Vagina (tissue), 2 donors: ENCODE results near the gene CHRNA1.

Experiments used
- POLR2A ChIP-seq, 2 donors: fragments of 450-650 bp; IDR thresholded peaks; one replicate each; pipeline ENCODE4 v1.6.1; 2017; ENCODE audit warnings: antibody characterized with exemption in 2 of 2, mild to moderate bottlenecking in 2 of 2, moderate library complexity in 2 of 2
- POLR2AphosphoS5 ChIP-seq, 2 donors: sonication (generic); formaldehyde crosslinking; IDR thresholded peaks; one replicate each; pipeline ENCODE4 v1.9.0; 2017; ENCODE audit warnings: antibody characterized with exemption in 2 of 2, mild to moderate bottlenecking in 2 of 2, low read depth in 1 of 2; ENCODE audit not compliant: insufficient read depth in 1 of 2
- TF ChIP-seq, protein P1 (sequence below), 3 experiments: fragments of 450-650 bp in 2 of 3; fragments of 200-600 bp in 1 of 3; sonication (generic) in 1 of 3; IDR thresholded peaks; one replicate each; pipeline ENCODE4 v1.5.1; 2017 to 2019; ENCODE audit warnings: antibody characterized with exemption in 3 of 3, mild to moderate bottlenecking in 2 of 3, moderate library complexity in 2 of 3

DNA sequence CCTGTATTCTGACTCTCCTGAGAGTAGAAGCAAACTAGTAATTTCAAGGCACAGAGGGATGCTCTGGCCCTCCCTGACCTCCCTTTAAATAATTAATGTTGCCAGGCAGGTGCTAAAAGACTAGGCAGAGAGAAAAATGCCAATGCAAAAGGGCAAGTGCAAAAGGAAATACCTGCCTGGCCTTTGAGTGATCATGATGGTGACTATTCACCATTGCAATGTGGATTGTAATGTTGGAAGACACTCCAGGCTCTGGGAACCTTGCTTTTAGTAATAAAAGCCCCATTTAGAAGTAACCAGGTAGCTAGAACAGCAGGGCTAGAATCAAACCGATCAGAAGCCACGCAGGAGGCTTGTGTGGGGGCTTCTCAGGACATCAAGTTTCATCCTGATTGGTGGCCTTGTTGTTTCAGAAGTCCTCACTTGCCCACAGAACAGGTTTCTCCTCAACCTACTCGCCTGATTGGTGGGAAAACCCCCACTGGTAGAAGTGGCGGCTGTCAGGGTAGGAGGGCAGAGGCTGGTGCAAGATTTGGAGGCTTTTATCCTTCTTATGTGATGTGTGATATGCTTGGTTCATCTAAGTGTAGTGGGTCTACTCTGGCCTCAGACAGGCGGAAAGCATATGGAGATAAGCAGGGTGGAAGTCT, 16.0 kb upstream of the CHRNA1 start:
- no peak for TF ChIP-seq POLR2AphosphoS5 (IDR thresholded peaks at IDR 0.05; ENCODE audit: insufficient read depth in 1 of 2, low read depth in 1 of 2)
- TF ChIP-seq POLR2A (IDR thresholded peaks at IDR 0.05): no peak
- TF ChIP-seq, protein P1, sequence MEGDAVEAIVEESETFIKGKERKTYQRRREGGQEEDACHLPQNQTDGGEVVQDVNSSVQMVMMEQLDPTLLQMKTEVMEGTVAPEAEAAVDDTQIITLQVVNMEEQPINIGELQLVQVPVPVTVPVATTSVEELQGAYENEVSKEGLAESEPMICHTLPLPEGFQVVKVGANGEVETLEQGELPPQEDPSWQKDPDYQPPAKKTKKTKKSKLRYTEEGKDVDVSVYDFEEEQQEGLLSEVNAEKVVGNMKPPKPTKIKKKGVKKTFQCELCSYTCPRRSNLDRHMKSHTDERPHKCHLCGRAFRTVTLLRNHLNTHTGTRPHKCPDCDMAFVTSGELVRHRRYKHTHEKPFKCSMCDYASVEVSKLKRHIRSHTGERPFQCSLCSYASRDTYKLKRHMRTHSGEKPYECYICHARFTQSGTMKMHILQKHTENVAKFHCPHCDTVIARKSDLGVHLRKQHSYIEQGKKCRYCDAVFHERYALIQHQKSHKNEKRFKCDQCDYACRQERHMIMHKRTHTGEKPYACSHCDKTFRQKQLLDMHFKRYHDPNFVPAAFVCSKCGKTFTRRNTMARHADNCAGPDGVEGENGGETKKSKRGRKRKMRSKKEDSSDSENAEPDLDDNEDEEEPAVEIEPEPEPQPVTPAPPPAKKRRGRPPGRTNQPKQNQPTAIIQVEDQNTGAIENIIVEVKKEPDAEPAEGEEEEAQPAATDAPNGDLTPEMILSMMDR (IDR thresholded peaks at IDR 0.05): no peak
